AG08396 (cell line): Measurements from ENCODE around the gene FRMD3.

Experiments
- DNase-seq: peaks from one replicate; pipeline ENCODE4 v3.0.0; 2012; ENCODE audit warnings: low spot score, mixed read lengths

Gene FRMD3

DNA sequence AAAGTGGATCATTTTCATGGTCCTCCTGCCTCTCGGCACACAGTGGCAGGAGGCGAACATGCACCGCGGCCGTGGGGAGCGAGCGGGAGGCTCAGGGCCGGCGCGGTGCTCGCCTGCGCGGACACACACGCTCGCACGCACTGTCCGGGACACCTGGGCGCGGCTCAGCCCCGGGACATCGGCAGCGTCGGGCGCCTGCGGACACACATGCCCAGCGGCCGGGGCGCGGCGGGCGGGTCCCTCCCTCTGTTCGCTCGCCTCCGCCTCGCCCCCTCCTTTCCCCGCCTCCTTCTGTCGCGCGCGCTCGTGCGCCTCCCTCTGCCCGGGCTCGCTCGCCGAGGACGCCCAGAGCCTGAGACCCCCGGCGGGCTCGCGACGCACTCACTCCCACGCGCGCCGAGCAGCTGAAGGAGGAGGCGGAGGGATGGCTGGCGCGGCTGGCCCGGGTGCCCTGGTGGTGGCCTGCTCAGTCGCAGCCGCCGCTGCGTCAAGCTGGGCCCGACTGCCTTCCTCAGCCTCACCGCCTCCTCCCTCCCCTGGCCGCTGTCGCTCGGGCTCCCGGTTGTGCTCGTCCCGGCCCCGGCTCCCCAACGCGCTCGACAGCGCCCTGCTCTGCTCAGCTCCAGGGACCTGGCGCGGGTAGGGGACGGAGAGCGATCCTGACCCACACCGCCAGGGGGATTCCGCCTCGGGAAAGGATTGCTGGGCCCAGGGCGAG is at the start of gene FRMD3:
TSS of gene FRMD3 (minus strand) at position 230 of the 718 bp plus-strand sequence. CDS start at position 60, 170 bp downstream.
- DNase-seq = peak; percentile 86

DNA sequence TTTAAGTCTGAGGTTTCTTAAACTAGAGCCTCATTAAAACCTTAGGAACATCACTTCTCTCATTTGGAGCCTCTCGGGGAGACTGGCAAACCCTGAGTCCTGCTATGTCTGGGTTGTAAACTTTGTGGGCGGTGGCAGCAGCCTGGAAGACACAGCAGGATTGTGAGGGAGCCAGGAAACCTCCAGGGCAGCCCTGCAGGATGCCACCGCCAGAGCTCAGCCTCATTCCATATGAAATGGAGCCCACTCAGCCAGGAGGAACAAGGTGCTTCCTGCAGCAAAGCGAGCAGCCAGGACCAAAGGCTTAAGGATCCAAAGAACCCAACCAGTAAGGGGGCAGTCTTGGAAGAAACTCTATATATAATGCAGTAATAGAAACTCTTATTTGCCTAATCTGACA is 46.8 kb upstream of the FRMD3 start:
- DNase-seq = no peak

DNA sequence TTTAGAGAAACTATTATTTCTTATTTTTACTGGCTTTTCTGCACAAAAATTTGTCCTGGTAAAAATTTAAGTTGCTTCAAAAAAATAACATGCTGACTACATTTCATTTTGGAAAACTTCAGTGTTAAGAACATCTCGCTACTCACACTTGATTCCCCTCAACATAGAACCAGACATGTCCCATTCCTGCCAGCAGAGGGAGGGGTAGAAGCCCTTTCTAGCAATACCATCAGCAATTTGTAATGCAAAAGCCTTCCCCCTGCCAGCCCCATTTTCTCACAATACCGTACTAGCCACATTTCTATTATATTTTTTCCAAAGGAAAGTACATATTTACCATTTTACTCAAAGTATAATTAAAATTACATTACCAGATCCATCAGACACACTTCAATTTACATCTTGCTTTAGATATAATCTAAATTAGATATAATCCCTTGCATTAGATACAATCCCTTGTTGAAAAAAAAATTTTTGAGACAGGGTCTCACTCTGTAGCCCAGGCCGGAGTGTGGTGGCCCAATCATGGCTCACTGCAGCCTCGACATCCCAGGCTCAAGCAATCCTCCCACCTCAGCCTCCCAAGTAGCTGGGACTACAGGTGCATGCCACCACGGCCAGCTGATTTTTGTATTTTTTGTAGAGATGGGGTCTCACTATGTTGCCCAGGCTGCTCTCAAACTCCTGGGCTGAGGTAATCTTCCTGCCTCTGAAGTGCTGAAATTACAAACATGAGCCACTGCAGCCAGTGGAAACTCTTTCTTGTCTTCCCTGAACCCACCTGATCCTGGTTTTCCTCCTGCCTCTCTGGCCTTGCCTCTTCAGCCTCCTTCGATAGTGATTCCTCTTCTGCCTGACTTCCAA is 45.2 kb upstream of the FRMD3 start:
- DNase-seq = peak; percentile 63

DNA sequence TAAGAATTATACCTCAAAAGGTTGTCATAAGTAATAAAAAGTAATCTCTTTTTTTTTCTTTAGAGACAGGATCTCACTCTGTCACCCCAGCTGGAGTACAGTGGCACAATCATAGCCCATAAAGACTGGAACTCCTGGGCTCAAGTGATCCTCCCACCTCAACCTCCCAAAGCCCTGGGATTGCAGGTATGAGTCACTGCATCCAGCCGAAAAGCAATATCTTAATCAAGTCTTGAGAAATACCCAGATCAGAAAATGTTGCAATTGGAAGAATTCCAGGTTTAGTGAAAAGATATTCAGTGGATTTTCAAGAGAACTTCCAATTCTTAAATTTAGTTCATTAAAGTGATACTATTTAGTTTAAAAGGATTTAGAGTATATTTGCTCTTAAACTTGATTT is 43.8 kb upstream of the FRMD3 start:
- no peak for DNase-seq

DNA sequence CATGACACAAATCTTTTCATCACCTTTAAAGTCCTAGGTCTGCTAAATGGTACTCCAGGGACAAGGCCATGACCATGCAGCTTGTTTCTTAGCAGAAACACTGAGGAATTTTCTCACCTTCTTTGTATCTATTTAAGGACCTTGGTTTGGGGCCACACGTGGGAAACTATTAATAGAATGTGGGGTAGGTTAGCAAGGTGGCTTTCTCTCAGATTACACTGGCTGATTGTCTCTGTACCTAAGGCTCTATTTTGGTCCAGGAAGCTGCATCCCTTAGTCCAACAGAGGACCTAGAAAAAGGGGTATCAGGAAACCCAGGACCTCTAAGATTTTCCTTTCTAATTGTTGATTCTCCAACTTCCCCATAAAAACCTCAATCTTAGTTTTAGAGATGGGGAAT is 36.3 kb upstream of the FRMD3 start:
- DNase-seq = no peak

DNA sequence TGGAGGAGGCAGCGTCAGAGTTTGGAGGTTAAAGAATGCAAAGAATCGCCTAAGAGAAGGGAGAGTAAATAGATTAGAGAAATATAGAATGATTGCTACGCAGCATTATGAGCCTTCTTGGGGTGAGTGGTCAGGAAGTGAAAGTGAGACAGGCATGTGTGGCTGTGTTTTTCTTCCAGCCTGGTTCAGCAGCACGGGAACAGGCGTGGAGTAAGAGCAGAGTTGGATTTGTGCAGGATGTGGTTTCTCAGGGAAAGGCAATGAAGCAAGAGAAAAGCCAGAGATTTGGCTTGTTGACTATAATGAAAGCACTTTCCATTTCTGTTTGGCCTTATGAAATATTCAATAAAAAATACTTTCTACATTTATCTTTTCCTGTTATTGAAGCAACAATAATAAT is 34.3 kb upstream of the FRMD3 start:
- DNase-seq = no peak

DNA sequence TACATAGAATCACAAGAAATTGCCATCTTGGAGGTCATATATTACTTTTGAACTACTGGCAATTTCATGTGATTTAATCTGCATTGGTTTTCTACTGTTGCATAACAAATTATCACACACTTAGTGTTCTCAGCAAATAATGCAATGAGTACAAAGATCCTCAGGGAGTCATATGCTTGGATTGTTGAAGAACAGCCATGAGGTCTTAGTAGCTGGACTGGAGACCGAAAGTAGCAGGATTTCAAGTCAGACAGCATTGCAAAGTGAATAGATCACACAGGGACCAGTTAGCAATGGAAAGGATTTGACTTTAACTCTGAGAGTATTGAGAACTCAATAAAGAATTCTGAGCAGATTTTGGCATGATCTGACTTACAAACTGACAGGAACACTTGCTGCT is 32.2 kb upstream of the FRMD3 start:
- DNase-seq = no peak

DNA sequence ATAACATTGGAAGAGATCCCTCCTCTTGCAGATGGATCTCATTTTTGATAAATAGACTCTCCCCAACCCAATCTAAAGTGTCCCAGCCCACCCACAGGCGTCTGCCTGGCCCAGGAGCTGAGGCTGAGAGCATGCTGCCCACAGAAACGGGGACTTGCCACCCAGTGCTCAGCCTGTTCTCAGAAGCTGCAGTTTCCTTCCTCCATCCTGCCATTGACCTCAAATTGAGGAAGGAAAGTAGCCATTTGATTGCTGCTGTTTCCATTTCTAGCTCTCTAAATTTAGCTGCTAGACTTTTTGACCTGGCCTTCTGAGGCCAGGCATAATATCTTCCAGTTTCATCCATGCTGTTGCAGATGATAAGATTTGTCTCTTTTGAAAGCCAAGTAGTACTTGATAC is 31.1 kb upstream of the FRMD3 start:
- no peak for DNase-seq

DNA sequence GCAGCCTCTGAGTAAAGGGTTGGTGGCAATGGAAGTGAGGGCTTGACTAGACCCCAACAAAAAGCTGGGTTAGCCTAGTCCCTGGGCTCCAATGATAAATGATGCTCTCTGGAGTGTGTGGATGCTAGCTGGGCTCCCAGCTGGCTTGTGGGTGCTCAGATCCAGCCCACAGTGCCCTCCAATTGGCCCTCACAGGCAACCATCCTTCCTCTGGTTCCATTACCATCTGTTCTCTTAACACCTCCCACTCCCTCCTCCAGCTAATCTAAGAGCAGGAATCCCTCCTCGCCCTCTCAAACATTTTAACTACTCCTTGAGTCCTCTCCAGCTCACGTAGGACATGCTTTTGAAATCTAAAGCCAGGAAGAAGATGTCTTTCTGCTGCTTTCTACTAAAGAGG is 25.2 kb upstream of the FRMD3 start:
- no peak for DNase-seq

DNA sequence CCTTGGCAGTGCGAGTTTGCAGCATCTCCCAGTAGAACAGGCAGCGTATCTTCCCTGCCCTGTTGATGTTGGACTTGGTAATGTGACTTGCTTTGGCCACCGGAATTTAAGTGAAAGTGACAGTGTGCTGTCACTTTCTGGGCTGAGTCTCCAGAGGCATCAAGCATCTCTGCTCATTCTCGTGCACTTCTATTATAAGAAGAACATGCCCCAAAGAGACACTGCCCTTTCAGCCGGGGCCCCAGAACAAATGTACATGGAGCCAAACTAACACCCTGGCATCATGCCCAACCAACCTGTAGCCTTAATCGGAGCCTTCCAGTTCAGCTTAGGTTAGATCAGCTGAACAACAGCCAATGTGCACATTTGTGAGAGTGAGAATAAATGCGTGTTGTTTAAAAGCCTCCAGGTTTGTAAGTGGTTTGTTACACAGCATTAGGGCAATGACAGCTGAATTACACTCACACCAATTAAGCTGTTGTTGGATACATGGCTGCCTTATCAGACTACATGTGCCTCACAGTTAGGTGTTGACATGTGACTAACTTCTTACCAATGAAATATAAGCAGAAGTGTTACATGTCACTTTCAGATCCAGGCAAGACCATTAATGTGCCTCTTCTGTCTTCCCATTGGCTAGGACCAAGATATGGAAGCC is 22.1 kb upstream of the FRMD3 start:
- no peak for DNase-seq

DNA sequence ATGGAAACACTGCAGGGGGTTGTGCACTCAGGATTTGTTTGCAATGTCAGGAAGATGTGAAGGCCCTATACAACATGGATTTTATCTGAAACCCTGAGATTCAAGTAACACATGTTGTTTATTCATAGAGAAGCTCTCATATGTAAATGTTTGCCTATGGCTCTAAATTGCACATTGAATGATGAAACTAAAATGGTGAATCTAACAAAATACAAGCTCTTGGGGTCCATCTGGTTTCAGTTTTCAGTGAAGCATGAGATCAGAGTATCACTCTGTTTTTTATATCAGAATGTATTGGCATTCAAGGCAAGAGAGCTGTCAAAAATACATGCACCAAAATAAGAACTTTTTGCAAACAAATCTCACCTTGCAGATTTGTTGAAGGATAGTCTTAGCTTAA is 19.6 kb upstream of the FRMD3 start:
- DNase-seq = no peak

DNA sequence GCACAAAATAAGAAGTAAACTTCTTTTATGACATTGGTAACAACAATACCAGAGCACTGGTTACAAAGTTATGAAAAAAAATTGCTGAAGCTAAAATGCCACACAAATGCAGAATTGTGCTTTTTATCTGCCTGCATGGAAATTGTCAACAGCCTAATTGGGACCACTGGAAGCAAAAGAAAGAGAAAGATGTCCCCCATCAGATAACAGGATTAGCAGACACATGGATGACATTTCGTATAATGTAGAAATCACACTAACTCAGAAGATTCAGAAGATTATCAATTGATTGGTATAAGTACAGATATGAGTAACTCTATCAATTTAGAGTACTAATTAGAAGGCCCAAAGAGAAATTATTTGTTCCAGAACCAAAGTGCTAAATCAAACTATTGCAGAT is 19.1 kb upstream of the FRMD3 start:
- no peak for DNase-seq

DNA sequence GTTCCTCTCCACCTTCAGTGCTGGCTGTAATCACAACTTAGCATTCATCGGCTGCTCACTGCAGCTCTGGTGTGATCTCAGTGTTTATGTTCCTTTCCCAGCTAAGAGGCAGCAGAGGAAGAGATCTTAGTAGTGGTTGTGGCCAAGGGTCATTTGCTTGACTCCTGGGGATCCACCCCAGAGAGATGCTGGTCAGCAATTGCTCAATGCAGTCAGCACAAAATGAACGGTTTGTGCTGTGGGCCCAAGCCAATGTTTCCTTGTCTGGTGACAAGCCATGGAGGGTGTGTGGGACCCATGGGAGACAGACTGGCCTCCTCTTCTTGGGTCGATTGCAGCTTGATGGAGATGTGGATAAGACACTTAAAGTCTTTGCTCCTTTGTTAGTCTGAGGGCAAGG is 16.1 kb upstream of the FRMD3 start:
- DNase-seq = no peak

DNA sequence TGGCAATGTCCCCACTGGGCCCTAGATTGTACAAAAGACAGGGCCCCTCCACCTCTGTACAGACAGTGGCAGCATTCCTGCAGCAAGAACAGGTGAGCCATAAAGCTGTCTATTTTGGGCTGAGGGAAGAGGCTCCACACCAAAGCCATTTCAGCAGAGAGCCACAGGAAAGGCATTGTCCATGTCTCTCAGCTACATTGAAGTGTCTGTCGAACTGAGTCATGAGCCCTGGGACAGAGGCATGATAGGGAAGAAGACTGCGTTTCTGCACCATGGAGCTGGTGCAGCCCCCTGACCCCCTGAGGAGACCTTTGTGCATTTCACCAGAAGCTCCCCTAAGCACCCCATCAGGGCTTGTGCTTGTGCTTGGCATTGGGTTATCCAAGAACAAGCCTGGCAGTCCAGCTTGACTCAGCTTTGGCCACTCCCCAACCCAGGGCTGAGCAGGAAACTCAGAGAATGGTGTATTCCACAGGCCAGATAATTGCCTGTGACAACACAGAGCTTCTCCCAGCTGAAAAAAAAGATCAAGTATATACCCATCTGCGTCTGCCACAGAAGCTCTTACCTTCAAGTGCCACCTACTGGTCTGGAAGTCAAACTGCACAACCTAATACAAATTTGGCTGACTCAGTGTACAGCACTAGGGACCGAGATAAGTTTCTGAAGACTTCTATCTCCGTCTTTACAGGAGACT is 5.9 kb upstream of the FRMD3 start:
- peak; percentile 73 for DNase-seq

DNA sequence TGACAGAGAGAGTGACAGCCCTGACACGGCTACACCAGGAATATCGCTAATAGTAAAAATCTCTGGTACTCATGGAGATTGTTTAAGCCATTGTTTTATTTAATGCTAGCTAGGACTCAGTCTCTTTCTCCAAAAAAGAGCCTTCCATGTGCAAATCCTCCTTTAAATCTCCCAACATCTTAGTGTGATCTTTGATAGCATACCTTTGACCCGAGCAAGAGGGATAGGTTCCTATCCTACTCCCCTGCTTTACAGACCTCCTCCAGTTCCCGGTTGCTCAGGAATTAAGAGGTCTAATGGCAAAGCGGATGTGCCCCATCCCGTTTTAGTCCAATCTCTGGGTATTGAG is 663 bp upstream of the FRMD3 start:
- no peak for DNase-seq

DNA sequence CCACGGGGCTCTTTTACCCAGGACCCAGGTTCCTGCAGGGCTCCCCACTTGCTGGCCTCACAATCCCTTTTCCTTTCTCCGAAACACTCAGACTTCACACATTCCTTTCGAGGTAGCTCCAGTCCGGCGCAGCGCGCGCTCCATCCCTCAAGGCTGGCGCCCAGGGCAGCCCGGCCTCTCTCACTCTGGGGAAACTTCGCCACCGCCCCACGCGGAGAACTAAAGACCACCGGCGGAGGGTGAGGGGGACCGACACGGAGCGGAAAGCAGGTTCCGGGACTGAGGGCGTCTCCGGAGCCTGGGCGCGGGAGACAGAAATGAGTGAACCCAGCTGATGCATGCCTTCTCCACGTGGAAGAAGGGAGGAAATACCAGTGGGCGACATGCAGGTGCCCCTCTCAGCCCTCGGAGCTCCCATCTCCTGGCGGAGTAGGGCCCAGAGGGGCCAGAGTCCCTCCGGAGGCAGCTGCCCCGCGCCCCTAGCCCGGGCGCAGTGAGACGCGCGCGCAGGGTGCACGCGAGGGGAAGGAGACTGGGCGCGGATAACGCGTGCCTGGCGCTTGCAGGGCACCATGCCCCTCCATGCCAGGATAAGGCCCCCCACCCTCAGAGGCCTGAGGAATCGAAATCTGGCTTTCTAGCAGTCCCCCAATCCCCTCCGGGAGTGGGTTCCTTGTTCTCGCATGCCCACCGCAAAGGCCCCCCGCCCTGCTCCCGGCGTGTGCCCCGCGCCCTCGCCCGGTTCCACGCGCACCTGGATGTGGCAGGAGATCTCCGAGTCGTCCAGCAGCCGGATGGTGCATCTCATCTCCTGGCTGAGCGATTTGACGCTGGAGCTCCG is 650 bp downstream of the FRMD3 start:
- no peak for DNase-seq

DNA sequence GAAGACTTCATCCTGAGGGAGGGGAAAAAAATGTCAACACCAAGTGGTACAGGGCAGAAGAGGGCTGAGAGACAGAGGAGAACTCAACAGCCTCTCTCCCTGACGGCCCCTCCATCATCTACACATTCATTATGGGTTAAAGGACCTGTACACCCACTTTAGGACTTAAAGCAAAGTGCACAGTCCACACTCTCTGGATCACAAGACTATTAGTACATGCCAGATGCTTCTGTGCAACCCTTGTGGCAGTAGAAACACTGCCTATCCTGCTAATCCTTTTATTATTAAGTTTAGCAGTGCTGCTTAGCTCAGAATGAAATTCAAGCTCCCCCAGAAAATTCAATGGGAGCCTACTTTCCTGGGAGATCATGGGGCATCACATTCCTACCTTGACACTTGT is 1.9 kb downstream of the FRMD3 start:
- DNase-seq = no peak

DNA sequence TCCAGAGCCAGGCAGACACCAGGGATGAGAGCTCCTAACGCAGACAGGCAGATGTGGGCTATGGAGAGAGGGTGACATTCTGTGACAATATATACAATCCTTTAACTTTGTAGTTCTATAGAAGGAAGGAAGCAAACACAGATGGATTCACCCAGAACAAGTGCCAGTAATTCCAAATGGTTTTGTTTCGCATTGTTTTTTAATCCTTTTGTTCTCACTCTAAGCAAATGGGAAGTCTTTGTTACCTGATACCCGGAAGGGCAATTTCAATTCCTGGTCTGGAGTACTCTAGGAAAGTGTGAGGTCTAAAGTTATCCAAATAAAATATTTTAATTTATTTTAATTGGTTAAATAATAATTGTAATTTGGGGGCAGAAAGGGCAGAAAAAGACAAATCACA is 2.5 kb downstream of the FRMD3 start:
- no peak for DNase-seq

DNA sequence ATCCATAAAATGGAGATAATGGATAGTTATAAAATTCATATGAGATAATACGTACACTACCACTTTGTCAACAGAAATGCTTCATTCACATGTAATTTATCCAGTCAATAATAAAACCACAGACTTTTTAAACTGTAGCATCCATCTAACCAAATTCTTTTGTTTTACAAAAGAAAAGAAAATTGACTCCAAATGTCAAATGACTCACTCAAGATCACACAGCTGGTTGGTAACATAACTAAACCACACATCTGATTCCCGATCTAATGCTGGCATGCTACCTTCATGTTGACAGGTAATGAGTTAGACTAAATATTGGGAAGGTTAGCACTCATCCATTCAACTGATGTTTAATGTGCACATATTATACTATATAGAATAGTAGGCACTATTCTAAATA is 4.9 kb downstream of the FRMD3 start:
- DNase-seq = no peak

DNA sequence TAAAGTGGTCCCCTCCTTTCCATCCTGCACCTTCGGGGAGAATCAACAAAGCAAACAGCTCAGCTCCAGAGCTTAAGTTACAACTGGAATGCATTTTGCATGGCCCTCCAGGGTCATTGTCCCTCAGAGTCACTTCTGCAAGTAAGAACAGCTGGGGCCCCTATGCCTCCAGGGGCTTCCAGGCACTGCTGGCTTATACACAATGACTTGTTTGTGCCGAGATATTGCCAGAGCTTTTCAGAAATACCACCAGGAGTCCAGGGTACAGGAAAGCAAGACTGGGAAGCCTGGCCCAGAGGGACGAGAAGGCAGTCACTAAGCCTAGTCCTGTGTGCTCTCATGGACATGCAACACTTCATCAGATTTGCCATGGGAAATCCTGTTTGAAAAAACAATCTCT is 11.3 kb downstream of the FRMD3 start:
- no peak for DNase-seq

DNA sequence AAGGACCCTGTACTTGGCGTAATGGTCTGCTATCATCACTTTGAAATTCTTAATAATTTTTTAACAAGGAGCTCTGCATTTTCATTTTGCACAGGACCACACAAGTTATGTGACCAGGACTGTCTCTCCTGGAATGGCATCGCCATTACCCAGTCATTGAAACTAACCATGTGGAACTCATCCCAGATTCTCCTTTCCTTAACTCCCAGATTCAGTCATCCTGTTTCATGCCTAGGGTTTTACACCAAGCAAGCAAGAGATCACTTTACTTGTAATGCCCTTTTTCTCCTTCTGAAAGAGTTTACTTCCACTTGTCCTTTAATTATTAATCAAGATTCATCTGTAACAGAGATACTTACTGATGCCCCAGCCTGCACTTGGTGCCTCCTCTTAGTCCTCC is 12.0 kb downstream of the FRMD3 start:
- DNase-seq = no peak

DNA sequence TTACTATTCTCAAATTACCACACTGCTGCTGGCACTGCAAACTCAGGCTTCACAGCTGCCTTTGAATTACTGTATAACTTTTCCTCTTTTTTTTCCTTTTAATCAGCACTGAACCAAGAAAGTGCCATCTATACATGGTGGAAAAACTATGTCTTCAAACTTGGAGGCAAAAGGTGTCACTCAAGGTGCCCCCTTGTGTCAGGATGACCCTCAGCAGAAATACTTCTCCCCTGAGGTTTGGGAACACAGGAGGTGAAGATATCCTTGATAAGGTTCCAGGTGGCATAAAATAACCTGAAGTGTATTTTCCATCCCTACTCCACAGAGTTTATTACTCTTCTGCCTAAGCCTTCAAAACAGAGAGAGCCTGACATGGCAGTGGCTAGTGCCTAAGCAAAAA is 14.5 kb downstream of the FRMD3 start:
- DNase-seq = no peak
